HG03066 (cell line): ENCODE results near the gene RTL1.

Source experiments
- ATAC-seq: cut with Tn5 transposase; IDR thresholded peaks from one replicate; pipeline ENCODE4 v1.9.1; 2021; ENCODE audit warnings: low read depth; ENCODE audit not compliant: unreplicated experiment

RTL1 gene

GRCh38 chr14:100903672-100904185 lies at the start of gene RTL1:
Gene RTL1 (minus strand): TSS chr14:100903722. CDS start chr14:100884788, 18,934 bp downstream.
- no peak for ATAC-seq

- ATAC-seq: no peak
Observed at GRCh38 chr14:100950024-100950423, 46.5 kb upstream of the RTL1 start.

- no peak for ATAC-seq
Observed at GRCh38 chr14:100944052-100944451, 40.5 kb upstream of the RTL1 start.

- ATAC-seq: no peak
Observed at GRCh38 chr14:100930270-100930669, 26.7 kb upstream of the RTL1 start.

- no peak for ATAC-seq
Observed at GRCh38 chr14:100915560-100915959, 12.0 kb upstream of the RTL1 start.

GRCh38 chr14:100914597-100915021 lies 11.1 kb upstream of the RTL1 start:
- ATAC-seq: no peak

- ATAC-seq: no peak
Observed at GRCh38 chr14:100911665-100912316, 8.3 kb upstream of the RTL1 start.

GRCh38 chr14:100910888-100911664 lies 7.6 kb upstream of the RTL1 start:
- no peak for ATAC-seq

- no peak for ATAC-seq
Observed at GRCh38 chr14:100909439-100909838, 5.9 kb upstream of the RTL1 start.

- ATAC-seq: no peak
Observed at GRCh38 chr14:100907240-100907639, 3.7 kb upstream of the RTL1 start.

- no peak for ATAC-seq
Observed at GRCh38 chr14:100906420-100906819, 2.9 kb upstream of the RTL1 start.

GRCh38 chr14:100905166-100905565 lies 1.6 kb upstream of the RTL1 start:
- ATAC-seq: no peak

GRCh38 chr14:100904307-100905087 lies 975 bp upstream of the RTL1 start:
- no peak for ATAC-seq

GRCh38 chr14:100903134-100903468 lies 421 bp downstream of the RTL1 start:
- ATAC-seq: no peak

- no peak for ATAC-seq
Observed at GRCh38 chr14:100902295-100903133, 1.0 kb downstream of the RTL1 start.

GRCh38 chr14:100901391-100902183 lies 1.9 kb downstream of the RTL1 start:
- ATAC-seq: no peak

- ATAC-seq: no peak
Observed at GRCh38 chr14:100900837-100901390, 2.6 kb downstream of the RTL1 start.

- no peak for ATAC-seq
Observed at GRCh38 chr14:100899884-100900771, 3.4 kb downstream of the RTL1 start.
